SW 1271 (cell line): Measurements from ENCODE around the gene BSND.

Source experiments
- DNase-seq, 2 experiments: peaks; one replicate each; lab custom pipeline; 2025; lab: John Stamatoyannopoulos, UW

BSND gene

GRCh38 chr1:54991939-54992338 lies 6.8 kb upstream of the BSND start:
- no peak for DNase-seq

- DNase-seq = no peak
Observed at GRCh38 chr1:54993140-54993539, 5.6 kb upstream of the BSND start.

GRCh38 chr1:54994355-54994990 lies 4.3 kb upstream of the BSND start:
- DNase-seq = no peak

GRCh38 chr1:54995013-54995760 lies 3.5 kb upstream of the BSND start:
- DNase-seq = no peak

- no peak for DNase-seq
Observed at GRCh38 chr1:54995835-54996234, 2.9 kb upstream of the BSND start.

- DNase-seq = peak; percentile 42 to 43
Observed at GRCh38 chr1:54996359-54996868, 2.3 kb upstream of the BSND start.

GRCh38 chr1:54996869-54997710 lies 1.6 kb upstream of the BSND start:
- DNase-seq = no peak

- no peak for DNase-seq
Observed at GRCh38 chr1:54997711-54997986, 1.1 kb upstream of the BSND start.

GRCh38 chr1:54998100-54998499 lies 633 bp upstream of the BSND start:
- no peak for DNase-seq

GRCh38 chr1:55000110-55001085 lies 1.7 kb downstream of the BSND start:
- DNase-seq = no peak

- no peak for DNase-seq
Observed at GRCh38 chr1:55001311-55001710, 2.6 kb downstream of the BSND start.

GRCh38 chr1:55002686-55003085 lies 4.0 kb downstream of the BSND start:
- DNase-seq = no peak

GRCh38 chr1:55005351-55006140 lies 6.8 kb downstream of the BSND start:
- DNase-seq = peak in 1 of 2 experiments; percentile 8

GRCh38 chr1:55006931-55007330 lies 8.2 kb downstream of the BSND start:
- no peak for DNase-seq

- peak; percentile 17 to 57 for DNase-seq
Observed at GRCh38 chr1:55007625-55008024, 8.9 kb downstream of the BSND start.

- no peak for DNase-seq
Observed at GRCh38 chr1:55010194-55010886, 11.6 kb downstream of the BSND start.

- no peak for DNase-seq
Observed at GRCh38 chr1:55010887-55011217, 12.1 kb downstream of the BSND start.

GRCh38 chr1:55012661-55013060 lies 13.9 kb downstream of the BSND start:
- no peak for DNase-seq

GRCh38 chr1:55015123-55015522 lies 16.4 kb downstream of the BSND start:
- DNase-seq = no peak
